IPS-18c (cell line): ENCODE results near the gene CNTLN.
A peak's percentile ranks its signal among the peaks of the same experiment; 100 is the strongest.
"Not testable (repeated sequence)": the region's sequence is repeated elsewhere in the genome, so short reads cannot be mapped to it uniquely, and the experiment has no call there.

Experiments
- H3K4me3 ChIP-seq: 2 replicates; pipeline ENCODE4 v1.7.0; 2013; ENCODE audit warnings: low read depth, mild to moderate bottlenecking, low read length, moderate library complexity; ENCODE audit not compliant: insufficient read depth
- H3K9me3 ChIP-seq: one replicate; pipeline ENCODE4 v1.6.1; 2013; ENCODE audit warnings: mild to moderate bottlenecking, low read length, moderate library complexity; ENCODE audit not compliant: control insufficient read depth, insufficient read depth

CNTLN gene

GRCh38 chr9:17166346-17166745 is 31.5 kb downstream of the CNTLN start:
- Histone ChIP-seq H3K4me3 (no peak overlapping the region), H3K9me3 (no peaks in the 10 kb centered on the region)

- H3K9me3 ChIP-seq: no peaks in the 10 kb centered on the region
- no peak overlapping the region for H3K4me3 ChIP-seq
Measured at GRCh38 chr9:17171309-17172094, 36.7 kb downstream of the CNTLN start.

GRCh38 chr9:17177496-17177895 is 42.7 kb downstream of the CNTLN start:
- H3K4me3 ChIP-seq, H3K9me3 ChIP-seq: not testable (repeated sequence)

- Histone ChIP-seq H3K9me3 (no peaks in the 10 kb centered on the region), H3K4me3 (no peak overlapping the region)
Measured at GRCh38 chr9:17185481-17186029, 50.7 kb downstream of the CNTLN start.

- Histone ChIP-seq H3K4me3 (no peak overlapping the region), H3K9me3 (no peaks in the 10 kb centered on the region)
Measured at GRCh38 chr9:17191082-17191481, 56.2 kb downstream of the CNTLN start.

GRCh38 chr9:17204611-17205152 is 69.8 kb downstream of the CNTLN start:
- no peaks in the 10 kb centered on the region for H3K9me3 ChIP-seq
- H3K4me3 ChIP-seq: no peak overlapping the region

- H3K4me3 ChIP-seq: no peak overlapping the region
- H3K9me3 ChIP-seq: peaks cover 3% of the 10 kb centered on the region
Measured at GRCh38 chr9:17216011-17216410, 81.2 kb downstream of the CNTLN start.

GRCh38 chr9:17216646-17217045 is 81.8 kb downstream of the CNTLN start:
- Histone ChIP-seq H3K4me3 (no peak overlapping the region), H3K9me3 (peaks cover 3% of the 10 kb centered on the region)

- Histone ChIP-seq H3K9me3 (peaks cover 3% of the 10 kb centered on the region), H3K4me3 (no peak overlapping the region)
Measured at GRCh38 chr9:17217272-17217671, 82.4 kb downstream of the CNTLN start.

- Histone ChIP-seq H3K4me3 (no peak overlapping the region), H3K9me3 (peaks cover 3% of the 10 kb centered on the region)
Measured at GRCh38 chr9:17219261-17219660, 84.4 kb downstream of the CNTLN start.

GRCh38 chr9:17222932-17223331 is 88.1 kb downstream of the CNTLN start:
- H3K9me3 ChIP-seq: no peaks in the 10 kb centered on the region
- no peak overlapping the region for H3K4me3 ChIP-seq

GRCh38 chr9:17225407-17225806 is 90.6 kb downstream of the CNTLN start:
- H3K4me3 ChIP-seq: no peak overlapping the region
- no peaks in the 10 kb centered on the region for H3K9me3 ChIP-seq

GRCh38 chr9:17229945-17230560 is 95.2 kb downstream of the CNTLN start:
- Histone ChIP-seq H3K4me3 (no peak overlapping the region), H3K9me3 (no peaks in the 10 kb centered on the region)

- Histone ChIP-seq H3K9me3 (no peaks in the 10 kb centered on the region), H3K4me3 (no peak overlapping the region)
Measured at GRCh38 chr9:17230646-17231045, 95.8 kb downstream of the CNTLN start.

- Histone ChIP-seq H3K9me3 (no peaks in the 10 kb centered on the region), H3K4me3 (no peak overlapping the region)
Measured at GRCh38 chr9:17236147-17236546, 101.3 kb downstream of the CNTLN start.

GRCh38 chr9:17246770-17247169 is 111.9 kb downstream of the CNTLN start:
- H3K9me3 ChIP-seq: no peaks in the 10 kb centered on the region
- H3K4me3 ChIP-seq: no peak overlapping the region

GRCh38 chr9:17251100-17251499 is 116.3 kb downstream of the CNTLN start:
- H3K4me3 ChIP-seq: no peak overlapping the region
- no peaks in the 10 kb centered on the region for H3K9me3 ChIP-seq

GRCh38 chr9:17268531-17269188 is 133.8 kb downstream of the CNTLN start:
- H3K9me3 ChIP-seq: not testable (repeated sequence)
- peak overlapping the region; percentile 20; the same call in 1 of the 2 replicates for H3K4me3 ChIP-seq
